Activated CD8-positive, alpha-beta memory T cell treated with anti-CD3 and anti-CD28 coated beads, Interleukin-2, amount 50 U/mL, for 4 hours (primary cell): ENCODE measurements around the gene USH1G.

Experiments used
- DNase-seq: peaks from one replicate; pipeline ENCODE4 v3.0.0-alpha.2; 2020

USH1G gene

GRCh38 chr17:74953134-74953687, 30.2 kb upstream of the USH1G start:
- DNase-seq, result no peak

GRCh38 chr17:74952431-74953133, 29.5 kb upstream of the USH1G start:
- no peak for DNase-seq

- DNase-seq, result no peak
Observed at GRCh38 chr17:74951680-74952421, 28.8 kb upstream of the USH1G start.

GRCh38 chr17:74951065-74951464, 28.0 kb upstream of the USH1G start:
- DNase-seq, result no peak

- DNase-seq, result no peak
Observed at GRCh38 chr17:74950207-74950606, 27.2 kb upstream of the USH1G start.

GRCh38 chr17:74949455-74950115, 26.5 kb upstream of the USH1G start:
- DNase-seq, result no peak

- DNase-seq, result no peak
Observed at GRCh38 chr17:74947041-74947754, 24.1 kb upstream of the USH1G start.

- no peak for DNase-seq
Observed at GRCh38 chr17:74946641-74947040, 23.6 kb upstream of the USH1G start.

- no peak for DNase-seq
Observed at GRCh38 chr17:74945543-74945942, 22.5 kb upstream of the USH1G start.

- no peak for DNase-seq
Observed at GRCh38 chr17:74943808-74944522, 20.9 kb upstream of the USH1G start.

- no peak for DNase-seq
Observed at GRCh38 chr17:74941128-74941725, 18.2 kb upstream of the USH1G start.

- DNase-seq, result no peak
Observed at GRCh38 chr17:74939534-74939933, 16.5 kb upstream of the USH1G start.

- DNase-seq, result no peak
Observed at GRCh38 chr17:74938194-74938950, 15.3 kb upstream of the USH1G start.

- no peak for DNase-seq
Observed at GRCh38 chr17:74937064-74938051, 14.3 kb upstream of the USH1G start.

- no peak for DNase-seq
Observed at GRCh38 chr17:74936470-74936799, 13.4 kb upstream of the USH1G start.

GRCh38 chr17:74935585-74936469, 12.8 kb upstream of the USH1G start, which contains the start of gene OTOP3:
Gene OTOP3 (plus strand): TSS chr17:74935898. CDS start chr17:74935922, 24 bp downstream.
- DNase-seq, result no peak

GRCh38 chr17:74935048-74935447, 12.0 kb upstream of the USH1G start:
- DNase-seq, result no peak

GRCh38 chr17:74930535-74931036, 7.5 kb upstream of the USH1G start:
- DNase-seq, result no peak

- no peak for DNase-seq
Observed at GRCh38 chr17:74928786-74929185, 5.7 kb upstream of the USH1G start.
